Hypothalamus (tissue), 51 donors: ENCODE measurements around the gene FNDC8.

Experiments used
- DNase-seq, 51 donors: peaks; one replicate each; lab custom pipeline; 2025; lab: John Stamatoyannopoulos, UW

The FNDC8 gene

GRCh38 chr17:35121315-35121714, at the start of gene FNDC8:
Gene FNDC8 (plus strand): TSS chr17:35121615. CDS start chr17:35121694, 79 bp downstream.
- DNase-seq = no peak

GRCh38 chr17:35073183-35073790, 48.1 kb upstream of the FNDC8 start:
- DNase-seq = no peak

- peak in 1 of 51 donors; percentile 44 for DNase-seq
Observed at GRCh38 chr17:35073991-35074627, 47.3 kb upstream of the FNDC8 start.

- DNase-seq = peak in 4 of 51 donors; percentile 20 to 81 (median 52)
Observed at GRCh38 chr17:35074711-35075707, 46.4 kb upstream of the FNDC8 start.

- no peak for DNase-seq
Observed at GRCh38 chr17:35076874-35077273, 44.5 kb upstream of the FNDC8 start.

- no peak for DNase-seq
Observed at GRCh38 chr17:35079547-35080423, 41.6 kb upstream of the FNDC8 start.

GRCh38 chr17:35080536-35080935, 40.9 kb upstream of the FNDC8 start:
- no peak for DNase-seq

GRCh38 chr17:35081638-35082037, 39.8 kb upstream of the FNDC8 start:
- DNase-seq = no peak

- DNase-seq = peak in 2 of 51 donors; percentile 18 to 58
Observed at GRCh38 chr17:35082073-35082657, 39.2 kb upstream of the FNDC8 start.

GRCh38 chr17:35083071-35083470, 38.3 kb upstream of the FNDC8 start:
- DNase-seq = no peak

GRCh38 chr17:35084987-35085386, 36.4 kb upstream of the FNDC8 start:
- no peak for DNase-seq

GRCh38 chr17:35086164-35086563, 35.3 kb upstream of the FNDC8 start:
- DNase-seq = peak in 1 of 51 donors; percentile 19

- peak in 3 of 51 donors; percentile 14 to 38 (median 19) for DNase-seq
Observed at GRCh38 chr17:35086931-35087573, 34.4 kb upstream of the FNDC8 start.

GRCh38 chr17:35087731-35088355, 33.6 kb upstream of the FNDC8 start:
- peak in 18 of 51 donors; percentile 9 to 89 (median 48) for DNase-seq

- DNase-seq = peak in 48 of 51 donors; percentile 11 to 89 (median 54)
Observed at GRCh38 chr17:35088356-35088880, 33.0 kb upstream of the FNDC8 start.

GRCh38 chr17:35088881-35089585, 32.4 kb upstream of the FNDC8 start:
- DNase-seq = peak in 50 of 51 donors; percentile 37 to 94 (median 79)

GRCh38 chr17:35089586-35090296, 31.7 kb upstream of the FNDC8 start:
- DNase-seq = peak in 2 of 51 donors; percentile 57 to 81
